SK-N-SH (cell line): ENCODE measurements around the gene HDAC4. TPM values are rescaled to one million over a fixed set of nuclear protein-coding genes. Genes with fewer than 3 reads are reported as not detected.

Experiments used
- CTCF ChIA-PET: fragments of 300-600, 350-600 bp; formaldehyde crosslinking; extraction: SDS; loops from one replicate; lab custom pipeline; 2021; lab: Yijun Ruan, JAX
- POLR2A ChIA-PET: fragments of 350-600 bp; sonication (Branson Sonifier 250); formaldehyde crosslinking; extraction: SDS; loops from one replicate; lab custom pipeline; 2020; ENCODE audit warnings: antibody characterized with exemption, inconsistent platforms; lab: Yijun Ruan, JAX
- DNase-seq: peaks from one replicate; pipeline ENCODE4 v3.0.0; 2012
- H2AFZ ChIP-seq: fragments of 200-600 bp; sonication (generic); 2 replicates; pipeline ENCODE4 v1.8.1; 2016; ENCODE audit warnings: antibody characterized with exemption, mild to moderate bottlenecking, low read depth
- H3F3A ChIP-seq: fragments of 200-600 bp; sonication (generic); replicated peaks from 2 replicates; pipeline ENCODE3; 2016; ENCODE audit warnings: antibody characterized with exemption, mild to moderate bottlenecking; ENCODE audit not compliant: insufficient read depth
- H3K27ac ChIP-seq, 2 experiments: fragments of 200-500 bp in 1 of 2; fragments of 200-600 bp in 1 of 2; sonication (Bioruptor generic) in 1 of 2; sonication (generic), shearing (Covaris generic) in 1 of 2; 2 replicates each; pipeline versions ENCODE4 v1.5.1 to v1.6.1; 2014 to 2016; ENCODE audit warnings: low read depth in 2 of 2, inconsistent platforms in 1 of 2, low read length in 1 of 2, mild to moderate bottlenecking in 1 of 2, mixed read lengths in 1 of 2
- H3K27me3 ChIP-seq: fragments of 200-600 bp; sonication (generic), shearing (Covaris generic); 2 replicates; pipeline ENCODE4 v1.6.1; 2016; ENCODE audit warnings: mixed run types; ENCODE audit not compliant: insufficient read depth
- H3K36me3 ChIP-seq, 2 experiments: fragments of 200-500 bp in 1 of 2; fragments of 200-600 bp in 1 of 2; sonication (Bioruptor generic) in 1 of 2; sonication (generic) in 1 of 2; replicated peaks in 1 of 2; 2 replicates each; pipeline versions ENCODE3 to v1.5.1; 2014 to 2016; ENCODE audit warnings: low read length in 1 of 2, mild to moderate bottlenecking in 1 of 2; ENCODE audit not compliant: insufficient read depth in 2 of 2, control insufficient read depth in 1 of 2
- H3K4me1 ChIP-seq, 2 experiments: fragments of 200-500 bp in 1 of 2; fragments of 200-600 bp in 1 of 2; sonication (Bioruptor generic) in 1 of 2; sonication (generic), shearing (Covaris generic) in 1 of 2; 2 replicates each; pipeline versions ENCODE4 v1.5.1 to v1.6.1; 2014 to 2016; ENCODE audit warnings: low read depth in 1 of 2, low read length in 1 of 2, mixed run types in 1 of 2; ENCODE audit not compliant: insufficient read depth in 2 of 2, control insufficient read depth in 1 of 2
- H3K4me2 ChIP-seq: fragments of 200-600 bp; sonication (generic), shearing (Covaris generic); 2 replicates; pipeline ENCODE4 v1.6.1; 2017; ENCODE audit warnings: mixed run types
- H3K4me3 ChIP-seq, 2 experiments: fragments of 200-500 bp in 1 of 2; fragments of 200-600 bp in 1 of 2; sonication (Bioruptor generic) in 1 of 2; sonication (generic), shearing (Covaris generic) in 1 of 2; 2 replicates each; pipeline versions ENCODE4 v1.5.1 to v1.8.1; 2014 to 2016; ENCODE audit warnings: low read depth in 2 of 2, inconsistent platforms in 1 of 2, low read length in 1 of 2, mild to moderate bottlenecking in 1 of 2, mixed read lengths in 1 of 2, moderate library complexity in 1 of 2
- H3K79me2 ChIP-seq: fragments of 200-600 bp; sonication (generic); 2 replicates; pipeline ENCODE4 v1.8.1; 2017; ENCODE audit warnings: mild to moderate bottlenecking; ENCODE audit not compliant: insufficient read depth
- H3K9ac ChIP-seq: fragments of 200-600 bp; sonication (generic); 2 replicates; pipeline ENCODE4 v1.6.1; 2017; ENCODE audit warnings: mixed run types
- H3K9me2 ChIP-seq: fragments of 200-600 bp; sonication (generic); 2 replicates; pipeline ENCODE4 v1.6.1; 2017; ENCODE audit warnings: mixed run types
- H3K9me3 ChIP-seq: fragments of 200-600 bp; sonication (generic); 2 replicates; pipeline ENCODE4 v1.6.1; 2017; ENCODE audit warnings: mixed run types, mild to moderate bottlenecking, moderate library complexity
- H4K20me1 ChIP-seq: fragments of 200-600 bp; sonication (generic); 2 replicates; pipeline ENCODE4 v1.6.1; 2017; ENCODE audit warnings: mild to moderate bottlenecking, mixed run types; ENCODE audit not compliant: insufficient read depth
- CHD2 ChIP-seq: fragments of 150-350 bp; IDR thresholded peaks from 2 replicates; pipeline ENCODE4 v1.6.1; 2018; ENCODE audit warnings: low read length; ENCODE audit not compliant: partially characterized antibody
- EZH2phosphoT487 ChIP-seq: fragments of 200-600 bp; sonication (generic); IDR thresholded peaks from 2 replicates; pipeline ENCODE4 v1.6.1; 2017; ENCODE audit warnings: low read depth, mixed run types, mild to moderate bottlenecking, antibody characterized with exemption, moderate library complexity, borderline replicate concordance
- GABPA ChIP-seq: IDR thresholded peaks from 2 replicates; pipeline ENCODE4 v1.4.0; 2012; ENCODE audit warnings: low read depth, mild to moderate bottlenecking
- JUND ChIP-seq: IDR thresholded peaks from 2 replicates; pipeline ENCODE4 v1.4.0; 2012
- MEF2A ChIP-seq: IDR thresholded peaks from 2 replicates; pipeline ENCODE4 v1.4.0; 2012; ENCODE audit warnings: low read depth, borderline replicate concordance
- MXI1 ChIP-seq: IDR thresholded peaks from 2 replicates; pipeline ENCODE4 v1.6.1; 2012; ENCODE audit warnings: mild to moderate bottlenecking, low read depth, low read length, improper control_type of control experiment
- NFIC ChIP-seq: IDR thresholded peaks from 2 replicates; pipeline ENCODE4 v1.4.0; 2012; ENCODE audit warnings: borderline replicate concordance
- NRF1 ChIP-seq: IDR thresholded peaks from 2 replicates; pipeline ENCODE4 v1.6.1; 2012; ENCODE audit warnings: low read depth, mild to moderate bottlenecking, low read length
- POLR2AphosphoS5 ChIP-seq: IDR thresholded peaks from 2 replicates; pipeline ENCODE4 v1.6.1; 2012; ENCODE audit warnings: low read depth, low read length
- RAD21 ChIP-seq: IDR thresholded peaks from 2 replicates; pipeline ENCODE4 v1.6.1; 2012; ENCODE audit warnings: mild to moderate bottlenecking, low read length
- RCOR1 ChIP-seq: fragments of 150-350 bp; IDR thresholded peaks from 2 replicates; pipeline ENCODE4 v1.6.1; 2017; ENCODE audit warnings: antibody characterized with exemption, low read length
- RXRA ChIP-seq: IDR thresholded peaks from 2 replicates; pipeline ENCODE4 v1.4.0; 2012; ENCODE audit warnings: low read depth, mild to moderate bottlenecking, borderline replicate concordance
- SIN3A ChIP-seq: IDR thresholded peaks from 2 replicates; pipeline ENCODE4 v1.6.1; 2012; ENCODE audit warnings: low read depth, mild to moderate bottlenecking, low read length, moderate library complexity, borderline replicate concordance
- SMC3 ChIP-seq: IDR thresholded peaks from 2 replicates; pipeline ENCODE4 v1.6.1; 2012; ENCODE audit warnings: low read depth, low read length, improper control_type of control experiment
- TCF12 ChIP-seq: IDR thresholded peaks from 2 replicates; pipeline ENCODE4 v1.4.0; 2012
- YY1 ChIP-seq: IDR thresholded peaks from 2 replicates; pipeline ENCODE4 v1.4.0; 2012; ENCODE audit warnings: low read depth, mild to moderate bottlenecking
- WGBS: methylation state at CpG from one replicate; pipeline ENCODE4 v1.1.6; 2017; ENCODE audit warnings: low lambda C conversion rate; 5-methylcytosine and 5-hydroxymethylcytosine counted together
- polyA plus RNA-seq, 3 experiments: library from polyadenylated mRNA; depleted of rRNA; stranded (reverse); fragments of >200 nt; gene quantifications; 2 replicates each; pipeline ENCODE4 v1.2.3, GENCODE V29; 2012
- TF ChIP-seq, protein P1 (sequence below): IDR thresholded peaks from 2 replicates; pipeline ENCODE4 v1.4.0; 2012; ENCODE audit warnings: low read depth, borderline replicate concordance
- TF ChIP-seq, protein P2 (sequence below): IDR thresholded peaks from 2 replicates; pipeline ENCODE4; 2012
- TF ChIP-seq, protein P3 (sequence below): IDR thresholded peaks from 2 replicates; pipeline ENCODE4 v1.6.1; 2012; ENCODE audit warnings: mild to moderate bottlenecking, low read depth, low read length, moderate library complexity
- TF ChIP-seq, protein P4 (sequence below): fragments of 200-600 bp; sonication (generic); IDR thresholded peaks from 2 replicates; pipeline ENCODE4 v1.6.1; 2017; ENCODE audit warnings: antibody characterized with exemption, mild to moderate bottlenecking, moderate library complexity

Gene HDAC4
- polyA plus RNA-seq, 1 of the 3 experiments (the other 2 are of a cell fraction) = 5.5 TPM

DNA sequence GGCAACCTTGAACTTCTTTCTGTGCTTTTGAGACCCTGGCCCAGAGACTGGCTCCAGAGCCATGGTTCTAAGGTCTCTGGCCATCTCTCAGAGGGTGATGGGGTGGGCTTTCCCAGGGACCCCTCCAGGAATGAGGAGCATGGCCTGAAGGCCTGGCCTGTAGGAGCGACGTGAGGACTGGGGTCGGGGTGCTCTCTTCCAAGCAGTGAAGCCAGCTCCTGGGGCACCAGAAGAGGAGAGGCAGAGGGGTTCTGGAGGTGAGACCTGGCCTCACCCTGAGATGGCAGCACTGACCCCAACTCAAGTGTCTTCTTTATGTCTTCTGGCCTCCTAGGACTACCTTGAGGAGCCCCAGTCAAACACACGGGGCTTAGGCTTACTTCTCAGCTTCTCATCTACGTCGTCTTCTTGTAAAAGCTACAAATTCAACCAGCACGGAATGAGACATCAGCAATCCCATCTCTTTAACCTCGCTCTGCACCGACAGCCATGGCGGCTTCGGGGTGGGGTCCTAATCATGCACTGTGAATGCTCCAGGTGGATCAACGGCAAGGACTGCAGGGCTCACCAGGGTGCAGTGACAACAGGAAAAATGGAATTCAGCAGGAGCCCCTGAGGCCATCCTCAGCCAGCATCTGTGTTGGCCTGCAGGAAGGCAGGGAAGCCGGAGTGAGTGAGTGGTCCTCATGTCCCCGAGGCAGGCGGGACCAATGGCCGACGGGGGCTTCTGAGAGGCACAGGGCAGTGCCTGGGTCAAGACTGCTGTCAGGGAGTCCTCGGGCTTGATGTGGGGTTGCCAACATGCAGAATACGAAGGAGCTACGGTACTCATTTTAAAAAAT lies 214.1 kb downstream of the HDAC4 start:
- H3K79me2 ChIP-seq = no peaks in the 10 kb centered on the region
- H3K36me3 ChIP-seq = peaks cover 7 to 8% of the 10 kb centered on the region in 2 experiments
- H3F3A ChIP-seq = no peaks in the 10 kb centered on the region
- no peaks in the 10 kb centered on the region for H3K9me2 ChIP-seq
- no peak for DNase-seq
- no peaks in the 10 kb centered on the region for H4K20me1 ChIP-seq
- no peak overlapping the region for H3K4me2 ChIP-seq
- H3K9ac ChIP-seq = no peak overlapping the region
- H2AFZ ChIP-seq = no peak overlapping the region
- H3K27me3 ChIP-seq = no peaks in the 10 kb centered on the region
- peaks cover 0 to 3% of the 10 kb centered on the region in 2 experiments; a peak in 1 of 4 replicates for H3K4me1 ChIP-seq
- ChIA-PET CTCF (interaction anchor here (1.0 to 1.2 kb wide), 2 partner anchors 17 to 47 kb away, joined by 3 read pairs; no protein-coding TSS in a partner anchor), POLR2A (no interaction called here)
- no peak overlapping the region for H3K4me3 ChIP-seq
- TF ChIP-seq NFIC = no peak
- no peak for TF ChIP-seq YY1
- no peak for TF ChIP-seq TCF12
- no peak for TF ChIP-seq EZH2phosphoT487
- no peak for TF ChIP-seq CHD2
- TF ChIP-seq MXI1 = no peak
- no peak for TF ChIP-seq SMC3
- TF ChIP-seq JUND = no peak
- TF ChIP-seq POLR2AphosphoS5 = no peak
- TF ChIP-seq, protein P1, sequence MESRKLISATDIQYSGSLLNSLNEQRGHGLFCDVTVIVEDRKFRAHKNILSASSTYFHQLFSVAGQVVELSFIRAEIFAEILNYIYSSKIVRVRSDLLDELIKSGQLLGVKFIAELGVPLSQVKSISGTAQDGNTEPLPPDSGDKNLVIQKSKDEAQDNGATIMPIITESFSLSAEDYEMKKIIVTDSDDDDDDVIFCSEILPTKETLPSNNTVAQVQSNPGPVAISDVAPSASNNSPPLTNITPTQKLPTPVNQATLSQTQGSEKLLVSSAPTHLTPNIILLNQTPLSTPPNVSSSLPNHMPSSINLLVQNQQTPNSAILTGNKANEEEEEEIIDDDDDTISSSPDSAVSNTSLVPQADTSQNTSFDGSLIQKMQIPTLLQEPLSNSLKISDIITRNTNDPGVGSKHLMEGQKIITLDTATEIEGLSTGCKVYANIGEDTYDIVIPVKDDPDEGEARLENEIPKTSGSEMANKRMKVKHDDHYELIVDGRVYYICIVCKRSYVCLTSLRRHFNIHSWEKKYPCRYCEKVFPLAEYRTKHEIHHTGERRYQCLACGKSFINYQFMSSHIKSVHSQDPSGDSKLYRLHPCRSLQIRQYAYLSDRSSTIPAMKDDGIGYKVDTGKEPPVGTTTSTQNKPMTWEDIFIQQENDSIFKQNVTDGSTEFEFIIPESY = no peak
- TF ChIP-seq NRF1 = no peak
- no peak for TF ChIP-seq RCOR1
- TF ChIP-seq, protein P2, sequence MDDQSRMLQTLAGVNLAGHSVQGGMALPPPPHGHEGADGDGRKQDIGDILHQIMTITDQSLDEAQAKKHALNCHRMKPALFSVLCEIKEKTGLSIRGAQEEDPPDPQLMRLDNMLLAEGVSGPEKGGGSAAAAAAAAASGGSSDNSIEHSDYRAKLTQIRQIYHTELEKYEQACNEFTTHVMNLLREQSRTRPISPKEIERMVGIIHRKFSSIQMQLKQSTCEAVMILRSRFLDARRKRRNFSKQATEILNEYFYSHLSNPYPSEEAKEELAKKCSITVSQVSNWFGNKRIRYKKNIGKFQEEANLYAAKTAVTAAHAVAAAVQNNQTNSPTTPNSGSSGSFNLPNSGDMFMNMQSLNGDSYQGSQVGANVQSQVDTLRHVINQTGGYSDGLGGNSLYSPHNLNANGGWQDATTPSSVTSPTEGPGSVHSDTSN = no peak
- TF ChIP-seq GABPA = no peak
- no peak for TF ChIP-seq MEF2A
- TF ChIP-seq, protein P3, sequence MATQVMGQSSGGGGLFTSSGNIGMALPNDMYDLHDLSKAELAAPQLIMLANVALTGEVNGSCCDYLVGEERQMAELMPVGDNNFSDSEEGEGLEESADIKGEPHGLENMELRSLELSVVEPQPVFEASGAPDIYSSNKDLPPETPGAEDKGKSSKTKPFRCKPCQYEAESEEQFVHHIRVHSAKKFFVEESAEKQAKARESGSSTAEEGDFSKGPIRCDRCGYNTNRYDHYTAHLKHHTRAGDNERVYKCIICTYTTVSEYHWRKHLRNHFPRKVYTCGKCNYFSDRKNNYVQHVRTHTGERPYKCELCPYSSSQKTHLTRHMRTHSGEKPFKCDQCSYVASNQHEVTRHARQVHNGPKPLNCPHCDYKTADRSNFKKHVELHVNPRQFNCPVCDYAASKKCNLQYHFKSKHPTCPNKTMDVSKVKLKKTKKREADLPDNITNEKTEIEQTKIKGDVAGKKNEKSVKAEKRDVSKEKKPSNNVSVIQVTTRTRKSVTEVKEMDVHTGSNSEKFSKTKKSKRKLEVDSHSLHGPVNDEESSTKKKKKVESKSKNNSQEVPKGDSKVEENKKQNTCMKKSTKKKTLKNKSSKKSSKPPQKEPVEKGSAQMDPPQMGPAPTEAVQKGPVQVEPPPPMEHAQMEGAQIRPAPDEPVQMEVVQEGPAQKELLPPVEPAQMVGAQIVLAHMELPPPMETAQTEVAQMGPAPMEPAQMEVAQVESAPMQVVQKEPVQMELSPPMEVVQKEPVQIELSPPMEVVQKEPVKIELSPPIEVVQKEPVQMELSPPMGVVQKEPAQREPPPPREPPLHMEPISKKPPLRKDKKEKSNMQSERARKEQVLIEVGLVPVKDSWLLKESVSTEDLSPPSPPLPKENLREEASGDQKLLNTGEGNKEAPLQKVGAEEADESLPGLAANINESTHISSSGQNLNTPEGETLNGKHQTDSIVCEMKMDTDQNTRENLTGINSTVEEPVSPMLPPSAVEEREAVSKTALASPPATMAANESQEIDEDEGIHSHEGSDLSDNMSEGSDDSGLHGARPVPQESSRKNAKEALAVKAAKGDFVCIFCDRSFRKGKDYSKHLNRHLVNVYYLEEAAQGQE = no peak
- TF ChIP-seq, protein P4, sequence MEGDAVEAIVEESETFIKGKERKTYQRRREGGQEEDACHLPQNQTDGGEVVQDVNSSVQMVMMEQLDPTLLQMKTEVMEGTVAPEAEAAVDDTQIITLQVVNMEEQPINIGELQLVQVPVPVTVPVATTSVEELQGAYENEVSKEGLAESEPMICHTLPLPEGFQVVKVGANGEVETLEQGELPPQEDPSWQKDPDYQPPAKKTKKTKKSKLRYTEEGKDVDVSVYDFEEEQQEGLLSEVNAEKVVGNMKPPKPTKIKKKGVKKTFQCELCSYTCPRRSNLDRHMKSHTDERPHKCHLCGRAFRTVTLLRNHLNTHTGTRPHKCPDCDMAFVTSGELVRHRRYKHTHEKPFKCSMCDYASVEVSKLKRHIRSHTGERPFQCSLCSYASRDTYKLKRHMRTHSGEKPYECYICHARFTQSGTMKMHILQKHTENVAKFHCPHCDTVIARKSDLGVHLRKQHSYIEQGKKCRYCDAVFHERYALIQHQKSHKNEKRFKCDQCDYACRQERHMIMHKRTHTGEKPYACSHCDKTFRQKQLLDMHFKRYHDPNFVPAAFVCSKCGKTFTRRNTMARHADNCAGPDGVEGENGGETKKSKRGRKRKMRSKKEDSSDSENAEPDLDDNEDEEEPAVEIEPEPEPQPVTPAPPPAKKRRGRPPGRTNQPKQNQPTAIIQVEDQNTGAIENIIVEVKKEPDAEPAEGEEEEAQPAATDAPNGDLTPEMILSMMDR = no peak
- no peak for TF ChIP-seq SIN3A
- no peak for TF ChIP-seq RXRA
- no peak for TF ChIP-seq RAD21
- 91% methylated on average over 16 of the region's 20 CpGs for WGBS
- no peaks in the 10 kb centered on the region for H3K9me3 ChIP-seq
- no peak overlapping the region for H3K27ac ChIP-seq
